ENCODE data around the gene EPHA6.

The EPHA6 gene
- 0 reads per million in 3 donors for total RNA-seq

DNA sequence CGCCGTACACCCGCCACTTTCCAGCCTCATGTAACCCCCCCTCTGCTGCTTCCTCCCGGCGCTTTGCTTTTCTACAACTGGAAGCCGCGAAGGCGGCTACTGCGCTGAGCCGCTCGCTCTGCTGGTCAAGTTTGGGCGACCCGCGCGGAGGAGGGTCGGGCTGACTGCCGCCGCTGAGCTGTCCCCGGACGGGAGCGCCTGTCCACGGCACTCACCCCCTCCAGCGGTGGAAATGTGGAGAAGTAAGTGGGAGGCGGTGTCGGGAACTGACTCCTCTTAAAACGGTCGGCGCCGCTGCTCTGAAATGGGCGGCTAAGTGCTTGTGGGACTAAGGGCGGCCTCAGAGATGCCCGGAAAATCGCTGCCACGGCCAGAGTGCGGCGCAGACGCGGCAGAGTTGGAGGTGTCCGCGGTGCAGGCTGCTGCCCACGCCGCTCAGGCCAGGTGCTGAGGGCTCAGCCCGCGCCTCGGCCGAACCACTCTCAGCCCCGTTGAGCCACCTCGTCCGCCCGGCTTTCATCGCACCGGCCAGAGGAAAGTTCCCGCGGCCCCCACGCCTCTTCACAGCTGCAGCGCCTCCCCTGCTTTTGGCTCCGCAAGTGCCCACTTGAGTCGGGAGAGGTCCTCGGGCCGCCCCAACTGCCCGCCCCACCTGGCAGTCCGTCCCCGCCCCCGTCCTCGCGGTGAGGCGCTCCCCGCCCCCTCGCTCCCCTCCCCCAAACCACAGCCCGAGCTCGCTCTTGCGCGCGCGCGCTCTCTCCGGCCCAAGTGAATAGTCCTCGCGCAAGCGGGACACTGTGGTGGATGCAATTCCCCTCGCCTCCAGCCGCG, at the start of gene EPHA6:
Gene EPHA6 (plus strand): TSS at position 775 of the 831 bp plus-strand sequence.
- H3K27ac ChIP-seq (ENCODE audit: insufficient read depth, low read length, poor library complexity, severe bottlenecking): no peak within 1 kb of the TSS
- H3K27me3 ChIP-seq (replicated peaks; ENCODE audit: control insufficient read depth, insufficient read depth, low read length, poor library complexity, severe bottlenecking): peaks cover 10% of the 10 kb centered on the region
- peaks cover 20% of the 10 kb centered on the region for H3K4me1 ChIP-seq (ENCODE audit: control insufficient read depth, insufficient read depth, low read length, poor library complexity, severe bottlenecking)
- no peak for DNase-seq
- H3K36me3 ChIP-seq (ENCODE audit: control insufficient read depth, insufficient read depth, low read length): no peaks in the 10 kb centered on the region
- peak within 1 kb of the TSS; percentile 37 for H3K4me3 ChIP-seq (ENCODE audit: insufficient read depth, low read depth, low read length, poor library complexity, severe bottlenecking)
- no peaks in the 10 kb centered on the region for H3K9me3 ChIP-seq (ENCODE audit: control insufficient read depth, low read length)

DNA sequence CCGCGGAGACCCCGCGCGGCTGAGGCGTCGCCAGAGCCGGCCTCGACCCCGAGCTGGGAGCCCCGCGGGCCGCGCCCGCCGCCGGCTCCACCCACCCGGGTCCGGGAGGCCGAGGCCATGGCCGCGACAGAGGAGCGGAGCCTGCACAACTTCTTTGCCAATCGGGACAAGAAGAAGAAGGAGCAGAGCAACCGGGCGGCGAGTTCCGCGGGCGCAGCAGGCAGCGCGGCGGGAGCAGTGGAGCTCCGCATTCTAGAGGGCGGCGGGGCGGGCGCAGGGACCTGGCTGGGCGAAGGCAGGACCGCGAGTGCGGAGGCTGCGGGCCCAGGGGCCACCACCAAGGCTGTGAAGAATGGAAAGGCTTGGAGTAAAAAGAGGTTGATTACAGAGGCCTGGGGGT, 37.6 kb upstream of the EPHA6 start:
- H3K27me3 ChIP-seq (replicated peaks; ENCODE audit: control insufficient read depth, insufficient read depth, low read length, poor library complexity, severe bottlenecking): no peaks in the 10 kb centered on the region
- H3K9me3 ChIP-seq (ENCODE audit: control insufficient read depth, low read length): no peaks in the 10 kb centered on the region
- no peaks in the 10 kb centered on the region for H3K36me3 ChIP-seq (ENCODE audit: control insufficient read depth, insufficient read depth, low read length)
- H3K27ac ChIP-seq (ENCODE audit: insufficient read depth, low read length, poor library complexity, severe bottlenecking): no peak overlapping the region
- H3K4me3 ChIP-seq (ENCODE audit: insufficient read depth, low read depth, low read length, poor library complexity, severe bottlenecking): no peak overlapping the region
- H3K4me1 ChIP-seq (ENCODE audit: control insufficient read depth, insufficient read depth, low read length, poor library complexity, severe bottlenecking): no peaks in the 10 kb centered on the region
- DNase-seq: no peak

DNA sequence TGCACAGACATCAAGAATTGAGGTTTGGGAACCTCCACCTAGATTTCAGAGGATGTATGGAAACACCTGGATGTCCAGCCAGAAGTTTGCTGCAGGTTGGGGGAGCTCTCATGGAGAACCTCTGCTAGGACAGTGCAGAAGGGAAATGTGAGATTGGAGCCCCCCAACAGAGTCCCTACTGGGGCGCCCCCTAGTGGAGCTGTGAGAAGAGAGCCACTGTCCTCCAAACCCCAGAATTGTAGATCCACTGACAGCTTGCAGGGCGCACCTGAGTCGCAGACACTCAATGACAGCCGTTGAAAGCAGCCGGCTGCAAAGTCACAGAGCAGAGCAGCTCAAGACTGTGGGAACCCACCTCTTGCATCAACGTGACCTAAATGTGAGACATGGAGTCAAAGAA, 34.6 kb upstream of the EPHA6 start:
- no peak overlapping the region for H3K4me3 ChIP-seq (ENCODE audit: insufficient read depth, low read depth, low read length, poor library complexity, severe bottlenecking)
- no peaks in the 10 kb centered on the region for H3K4me1 ChIP-seq (ENCODE audit: control insufficient read depth, insufficient read depth, low read length, poor library complexity, severe bottlenecking)
- H3K9me3 ChIP-seq (ENCODE audit: control insufficient read depth, low read length): no peaks in the 10 kb centered on the region
- no peaks in the 10 kb centered on the region for H3K36me3 ChIP-seq (ENCODE audit: control insufficient read depth, insufficient read depth, low read length)
- H3K27me3 ChIP-seq (replicated peaks; ENCODE audit: control insufficient read depth, insufficient read depth, low read length, poor library complexity, severe bottlenecking): no peaks in the 10 kb centered on the region
- DNase-seq: no peak
- no peak overlapping the region for H3K27ac ChIP-seq (ENCODE audit: insufficient read depth, low read length, poor library complexity, severe bottlenecking)

DNA sequence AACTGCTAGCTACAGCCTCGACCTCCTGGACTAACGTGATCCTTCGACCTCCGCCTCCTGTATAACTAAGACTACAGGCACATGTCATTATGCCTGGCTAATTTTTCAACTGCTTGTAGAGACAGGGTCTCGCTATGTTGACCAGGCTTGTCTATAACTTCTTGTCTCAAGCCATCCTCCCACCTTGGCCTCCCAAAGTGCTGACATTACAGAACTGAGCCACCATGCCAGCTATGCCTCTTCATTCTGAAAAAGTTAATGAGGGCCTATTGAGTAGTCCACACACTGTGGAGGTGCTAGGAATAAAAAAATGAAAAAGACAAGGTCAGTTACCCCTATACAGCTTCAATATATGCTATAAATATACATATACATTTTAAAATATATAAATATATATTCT, 18.3 kb upstream of the EPHA6 start:
- H3K4me3 ChIP-seq (ENCODE audit: insufficient read depth, low read depth, low read length, poor library complexity, severe bottlenecking): no peak overlapping the region
- no peaks in the 10 kb centered on the region for H3K9me3 ChIP-seq (ENCODE audit: control insufficient read depth, low read length)
- H3K27me3 ChIP-seq (replicated peaks; ENCODE audit: control insufficient read depth, insufficient read depth, low read length, poor library complexity, severe bottlenecking): no peaks in the 10 kb centered on the region
- DNase-seq: no peak
- H3K4me1 ChIP-seq (ENCODE audit: control insufficient read depth, insufficient read depth, low read length, poor library complexity, severe bottlenecking): no peaks in the 10 kb centered on the region
- H3K36me3 ChIP-seq (ENCODE audit: control insufficient read depth, insufficient read depth, low read length): no peaks in the 10 kb centered on the region
- no peak overlapping the region for H3K27ac ChIP-seq (ENCODE audit: insufficient read depth, low read length, poor library complexity, severe bottlenecking)

DNA sequence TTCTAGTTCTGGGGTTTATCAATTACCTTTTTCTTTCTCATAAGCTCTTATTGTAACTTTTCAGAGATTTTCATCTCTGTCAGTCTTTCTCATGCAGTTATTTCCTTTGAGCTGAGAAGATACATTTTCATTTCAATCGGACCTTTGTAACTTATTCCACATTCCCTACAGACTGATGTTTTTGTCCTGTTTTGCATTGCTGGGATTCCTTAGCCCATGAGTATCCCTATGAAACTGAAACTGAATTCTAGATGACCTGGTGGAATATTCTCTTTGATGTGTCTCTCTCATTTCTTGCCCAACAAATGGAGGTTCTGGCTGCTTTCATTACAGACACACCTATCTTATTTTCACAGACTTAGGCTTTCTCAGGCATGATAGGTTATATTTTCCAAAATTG, 10.5 kb upstream of the EPHA6 start:
- H3K27me3 ChIP-seq (replicated peaks; ENCODE audit: control insufficient read depth, insufficient read depth, low read length, poor library complexity, severe bottlenecking): no peaks in the 10 kb centered on the region
- H3K9me3 ChIP-seq (ENCODE audit: control insufficient read depth, low read length): no peaks in the 10 kb centered on the region
- no peak overlapping the region for H3K27ac ChIP-seq (ENCODE audit: insufficient read depth, low read length, poor library complexity, severe bottlenecking)
- H3K4me3 ChIP-seq (ENCODE audit: insufficient read depth, low read depth, low read length, poor library complexity, severe bottlenecking): no peak overlapping the region
- no peaks in the 10 kb centered on the region for H3K4me1 ChIP-seq (ENCODE audit: control insufficient read depth, insufficient read depth, low read length, poor library complexity, severe bottlenecking)
- no peak for DNase-seq
- no peaks in the 10 kb centered on the region for H3K36me3 ChIP-seq (ENCODE audit: control insufficient read depth, insufficient read depth, low read length)

DNA sequence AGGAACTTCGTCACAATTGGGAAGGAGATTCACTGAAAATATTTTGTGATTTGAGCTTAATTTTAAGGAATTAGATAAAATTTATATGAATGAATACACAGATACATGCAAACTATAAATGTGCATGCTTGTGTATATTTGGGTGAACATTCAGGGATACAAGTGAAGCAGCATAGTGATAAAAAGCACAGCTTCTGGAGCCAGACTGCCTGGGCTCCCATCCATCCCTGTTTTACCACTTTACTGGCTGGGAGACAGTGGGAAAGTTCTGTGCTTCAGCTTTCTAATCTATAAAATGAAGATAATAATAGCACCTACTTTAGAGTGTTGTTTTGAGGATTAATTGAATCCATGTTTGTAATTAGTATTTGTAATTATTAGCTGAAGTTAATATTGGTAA, 8.1 kb upstream of the EPHA6 start:
- Histone ChIP-seq H3K36me3 (ENCODE audit: control insufficient read depth, insufficient read depth, low read length) (no peaks in the 10 kb centered on the region), H3K27me3 (replicated peaks; ENCODE audit: control insufficient read depth, insufficient read depth, low read length, poor library complexity, severe bottlenecking) (peaks cover 2% of the 10 kb centered on the region), H3K4me1 (ENCODE audit: control insufficient read depth, insufficient read depth, low read length, poor library complexity, severe bottlenecking) (no peaks in the 10 kb centered on the region), H3K9me3 (ENCODE audit: control insufficient read depth, low read length) (no peaks in the 10 kb centered on the region), H3K4me3 (ENCODE audit: insufficient read depth, low read depth, low read length, poor library complexity, severe bottlenecking) (no peak overlapping the region), H3K27ac (ENCODE audit: insufficient read depth, low read length, poor library complexity, severe bottlenecking) (no peak overlapping the region)
- no peak for DNase-seq

DNA sequence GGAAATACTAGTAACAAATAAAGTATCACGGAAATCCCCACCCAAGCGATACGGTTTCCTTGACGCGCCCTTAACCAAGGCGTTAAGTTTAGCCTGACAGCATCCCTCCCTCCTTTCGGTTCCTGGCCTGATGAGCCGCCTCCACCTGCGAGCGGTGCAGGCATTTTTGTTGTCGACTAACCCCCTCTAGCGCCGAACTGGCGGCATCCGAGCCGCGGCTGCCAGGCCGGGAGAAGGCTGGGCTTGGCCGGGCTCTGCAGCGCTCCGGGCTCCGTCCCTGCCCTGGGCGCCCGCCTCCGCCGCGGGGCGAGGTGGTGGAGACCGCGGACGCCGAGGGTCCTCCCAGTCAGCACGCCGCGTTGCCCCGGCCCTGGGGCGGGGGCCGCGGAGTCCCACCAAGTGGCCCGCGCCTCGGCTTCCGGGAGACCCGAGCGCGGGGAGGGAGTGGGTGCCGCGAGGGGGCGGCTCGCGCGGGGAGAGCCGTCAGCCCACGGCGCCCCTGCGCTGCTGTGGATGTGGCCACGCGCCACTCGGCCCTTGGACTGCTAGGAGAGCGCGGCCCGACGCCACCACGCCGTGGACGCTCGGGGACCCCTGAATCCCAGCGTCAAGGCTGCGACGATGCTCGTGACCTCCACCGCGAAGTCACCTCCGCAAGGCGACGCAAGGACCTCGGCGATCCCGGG, 1.1 kb upstream of the EPHA6 start:
- peaks cover 10% of the 10 kb centered on the region for H3K27me3 ChIP-seq (replicated peaks; ENCODE audit: control insufficient read depth, insufficient read depth, low read length, poor library complexity, severe bottlenecking)
- H3K36me3 ChIP-seq (ENCODE audit: control insufficient read depth, insufficient read depth, low read length): no peaks in the 10 kb centered on the region
- H3K9me3 ChIP-seq (ENCODE audit: control insufficient read depth, low read length): no peaks in the 10 kb centered on the region
- no peak for DNase-seq
- H3K27ac ChIP-seq (ENCODE audit: insufficient read depth, low read length, poor library complexity, severe bottlenecking): no peak overlapping the region
- H3K4me3 ChIP-seq (ENCODE audit: insufficient read depth, low read depth, low read length, poor library complexity, severe bottlenecking): peak overlapping the region; percentile 37
- H3K4me1 ChIP-seq (ENCODE audit: control insufficient read depth, insufficient read depth, low read length, poor library complexity, severe bottlenecking): peaks cover 20% of the 10 kb centered on the region

DNA sequence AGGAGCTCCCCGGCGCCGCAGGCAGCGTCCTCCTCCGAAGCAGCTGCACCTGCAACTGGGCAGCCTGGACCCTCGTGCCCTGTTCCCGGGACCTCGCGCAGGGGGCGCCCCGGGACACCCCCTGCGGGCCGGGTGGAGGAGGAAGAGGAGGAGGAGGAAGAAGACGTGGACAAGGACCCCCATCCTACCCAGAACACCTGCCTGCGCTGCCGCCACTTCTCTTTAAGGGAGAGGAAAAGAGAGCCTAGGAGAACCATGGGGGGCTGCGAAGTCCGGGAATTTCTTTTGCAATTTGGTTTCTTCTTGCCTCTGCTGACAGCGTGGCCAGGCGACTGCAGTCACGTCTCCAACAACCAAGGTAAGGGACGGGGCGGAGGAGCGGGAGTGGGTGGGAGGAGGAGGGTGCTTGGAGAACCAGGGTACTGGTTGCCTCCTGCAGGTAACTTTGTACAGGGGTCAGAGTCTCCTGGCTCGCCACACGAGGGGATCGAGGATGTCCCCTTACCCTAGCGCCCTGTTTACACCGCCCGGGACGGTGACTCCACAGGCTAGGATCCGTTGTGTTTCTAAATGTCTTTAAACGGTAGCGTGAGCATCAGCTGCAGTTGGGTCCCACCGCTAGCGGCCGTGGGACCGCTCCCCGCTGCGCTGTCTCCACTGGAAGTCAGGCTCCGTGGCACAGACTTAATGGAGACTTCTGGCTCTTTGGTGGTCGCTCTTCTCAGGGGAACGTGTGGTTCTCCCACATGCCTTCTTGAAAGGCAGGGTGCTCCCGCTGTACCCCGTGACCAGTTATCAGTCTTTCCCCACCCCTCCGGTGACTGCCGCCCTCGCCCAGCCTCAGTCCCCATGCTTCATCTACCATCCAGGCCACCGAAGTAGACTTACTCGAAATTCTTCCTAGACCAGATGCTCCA, 515 bp downstream of the EPHA6 start:
- no peaks in the 10 kb centered on the region for H3K9me3 ChIP-seq (ENCODE audit: control insufficient read depth, low read length)
- DNase-seq: no peak
- no peaks in the 10 kb centered on the region for H3K36me3 ChIP-seq (ENCODE audit: control insufficient read depth, insufficient read depth, low read length)
- H3K27me3 ChIP-seq (replicated peaks; ENCODE audit: control insufficient read depth, insufficient read depth, low read length, poor library complexity, severe bottlenecking): peaks cover 13% of the 10 kb centered on the region
- H3K27ac ChIP-seq (ENCODE audit: insufficient read depth, low read length, poor library complexity, severe bottlenecking): no peak overlapping the region
- no peak overlapping the region for H3K4me3 ChIP-seq (ENCODE audit: insufficient read depth, low read depth, low read length, poor library complexity, severe bottlenecking)
- peaks cover 20% of the 10 kb centered on the region for H3K4me1 ChIP-seq (ENCODE audit: control insufficient read depth, insufficient read depth, low read length, poor library complexity, severe bottlenecking)

DNA sequence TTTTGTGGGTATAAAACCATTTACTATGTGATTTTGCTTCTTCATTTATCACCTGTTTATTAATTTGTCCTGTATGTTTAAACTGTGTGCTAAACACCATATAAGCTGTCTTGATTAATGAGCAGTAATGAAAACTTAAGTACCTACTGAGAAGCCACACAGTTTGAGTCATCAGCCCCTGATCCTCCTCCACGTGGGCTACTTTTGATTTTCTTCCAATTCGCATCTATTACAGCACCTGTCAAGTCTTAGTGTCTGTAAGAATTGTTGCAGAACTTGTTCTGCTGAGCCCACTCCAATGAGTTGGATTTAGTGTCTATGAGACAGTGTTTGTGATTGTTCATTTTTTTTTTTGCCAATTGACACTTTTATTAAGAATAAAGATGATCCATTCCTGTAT, 16.8 kb downstream of the EPHA6 start:
- no peaks in the 10 kb centered on the region for H3K27me3 ChIP-seq (replicated peaks; ENCODE audit: control insufficient read depth, insufficient read depth, low read length, poor library complexity, severe bottlenecking)
- no peaks in the 10 kb centered on the region for H3K9me3 ChIP-seq (ENCODE audit: control insufficient read depth, low read length)
- no peak overlapping the region for H3K27ac ChIP-seq (ENCODE audit: insufficient read depth, low read length, poor library complexity, severe bottlenecking)
- no peak for DNase-seq
- H3K36me3 ChIP-seq (ENCODE audit: control insufficient read depth, insufficient read depth, low read length): no peaks in the 10 kb centered on the region
- H3K4me3 ChIP-seq (ENCODE audit: insufficient read depth, low read depth, low read length, poor library complexity, severe bottlenecking): no peak overlapping the region
- H3K4me1 ChIP-seq (ENCODE audit: control insufficient read depth, insufficient read depth, low read length, poor library complexity, severe bottlenecking): no peaks in the 10 kb centered on the region

Data from effector memory CD4-positive, alpha-beta T cell (primary cell).